ENCODE results near the gene BTBD2.
"Not testable (repeated sequence)": the region's sequence is repeated elsewhere in the genome, so short reads cannot be mapped to it uniquely, and the experiment has no call there.

The BTBD2 gene

GRCh38 chr19:2012941-2013682 lies 2.4 kb downstream of the BTBD2 start:
- no peak for DNase-seq

- DNase-seq = no peak
Measured at GRCh38 chr19:2011169-2011568, 4.3 kb downstream of the BTBD2 start.

GRCh38 chr19:2010135-2010668 lies 5.3 kb downstream of the BTBD2 start:
- DNase-seq = no peak

GRCh38 chr19:2003874-2004273 lies 11.6 kb downstream of the BTBD2 start:
- DNase-seq = no peak

- DNase-seq = no peak
Measured at GRCh38 chr19:1999856-2000515, 15.5 kb downstream of the BTBD2 start.

- no peak for DNase-seq
Measured at GRCh38 chr19:1998712-1999708, 16.5 kb downstream of the BTBD2 start.

- DNase-seq = no peak
Measured at GRCh38 chr19:1997353-1998233, 17.9 kb downstream of the BTBD2 start.

- DNase-seq = no peak
Measured at GRCh38 chr19:1992759-1993260, 22.7 kb downstream of the BTBD2 start.

- DNase-seq = no peak
Measured at GRCh38 chr19:1991018-1991913, 24.2 kb downstream of the BTBD2 start.

- no peak for DNase-seq
Measured at GRCh38 chr19:1990230-1991017, 25.1 kb downstream of the BTBD2 start.

GRCh38 chr19:1989513-1990229 lies 25.8 kb downstream of the BTBD2 start:
- no peak for DNase-seq

GRCh38 chr19:1988464-1988863 lies 27.1 kb downstream of the BTBD2 start:
- DNase-seq = not testable (repeated sequence)

GRCh38 chr19:1987197-1988187 lies 28.0 kb downstream of the BTBD2 start:
- DNase-seq = no peak

GRCh38 chr19:1986357-1987162 lies 29.0 kb downstream of the BTBD2 start:
- DNase-seq = no peak

- no peak for DNase-seq
Measured at GRCh38 chr19:1985588-1986356, 29.7 kb downstream of the BTBD2 start.

GRCh38 chr19:1984357-1984756 lies 31.2 kb downstream of the BTBD2 start:
- no peak for DNase-seq

Data from midbrain (tissue), 1 donor.